Renal pelvis (tissue), 12 donors: ENCODE data around the gene ABLIM2. TPM values are rescaled to one million over a fixed set of nuclear protein-coding genes. Genes with fewer than 3 reads are reported as not detected.

ENCODE experiments used
- DNase-seq: peaks from one replicate; pipeline ENCODE4 v3.0.0-alpha.2; 2013
- long read RNA-seq, 16 experiments: transcript quantifications; one replicate each; lab custom pipeline, GENCODE V29; 2026
- polyA plus RNA-seq, 3 donors: library from polyadenylated mRNA; unstranded; fragments of 120-200 nt; gene quantifications; one replicate each; pipeline ENCODE4 v1.2.1, GENCODE V29; 2013; ENCODE audit not compliant: insufficient read length in 3 of 3

Gene ABLIM2
- polyA plus RNA-seq, result 1 to 10 TPM; 6.1 to 8.6 (median 7.3) TPM
- long read RNA-seq, donor 1, result 0 reads
- long read RNA-seq, donor 2, partial matches to known transcripts, result 0 of 1 reads
- long read RNA-seq, donor 2, other reads (novel, unspliced or antisense), result 0 of 1 reads
- long read RNA-seq, donor 3, result 0 reads
- long read RNA-seq, donor 4, partial matches to known transcripts, result 0 of 1 reads
- long read RNA-seq, donor 4, other reads (novel, unspliced or antisense), result 0 of 1 reads
- long read RNA-seq, donor 5, result 0 reads
- long read RNA-seq, donor 6, result 0 reads
- long read RNA-seq, donor 7, result 0 reads
- long read RNA-seq, donor 8, partial matches to known transcripts, result 0 of 1 reads
- long read RNA-seq, donor 8, other reads (novel, unspliced or antisense), result 0 of 1 reads
- long read RNA-seq, donor 9, result 0 reads
- long read RNA-seq, donor 10, result 0 reads
- long read RNA-seq, donor 11, result 0 reads
- long read RNA-seq, donor 12, result 0 reads
- long read RNA-seq, donor 13, result 0 reads
- long read RNA-seq, donor 14, result 0 reads
- long read RNA-seq, donor 15, partial matches to known transcripts, result 0 of 6 reads
- long read RNA-seq, donor 15, other reads (novel, unspliced or antisense), result 6 of 6 reads
- long read RNA-seq, donor 16, result 0 reads

GRCh38 chr4:8158710-8159536, at the start of gene ABLIM2:
Gene ABLIM2 (minus strand): TSS chr4:8158813. CDS start chr4:8158689, 124 bp downstream.
- DNase-seq, result peak; percentile 95

GRCh38 chr4:8207314-8207713, 48.7 kb upstream of the ABLIM2 start:
- no peak for DNase-seq

DNA sequence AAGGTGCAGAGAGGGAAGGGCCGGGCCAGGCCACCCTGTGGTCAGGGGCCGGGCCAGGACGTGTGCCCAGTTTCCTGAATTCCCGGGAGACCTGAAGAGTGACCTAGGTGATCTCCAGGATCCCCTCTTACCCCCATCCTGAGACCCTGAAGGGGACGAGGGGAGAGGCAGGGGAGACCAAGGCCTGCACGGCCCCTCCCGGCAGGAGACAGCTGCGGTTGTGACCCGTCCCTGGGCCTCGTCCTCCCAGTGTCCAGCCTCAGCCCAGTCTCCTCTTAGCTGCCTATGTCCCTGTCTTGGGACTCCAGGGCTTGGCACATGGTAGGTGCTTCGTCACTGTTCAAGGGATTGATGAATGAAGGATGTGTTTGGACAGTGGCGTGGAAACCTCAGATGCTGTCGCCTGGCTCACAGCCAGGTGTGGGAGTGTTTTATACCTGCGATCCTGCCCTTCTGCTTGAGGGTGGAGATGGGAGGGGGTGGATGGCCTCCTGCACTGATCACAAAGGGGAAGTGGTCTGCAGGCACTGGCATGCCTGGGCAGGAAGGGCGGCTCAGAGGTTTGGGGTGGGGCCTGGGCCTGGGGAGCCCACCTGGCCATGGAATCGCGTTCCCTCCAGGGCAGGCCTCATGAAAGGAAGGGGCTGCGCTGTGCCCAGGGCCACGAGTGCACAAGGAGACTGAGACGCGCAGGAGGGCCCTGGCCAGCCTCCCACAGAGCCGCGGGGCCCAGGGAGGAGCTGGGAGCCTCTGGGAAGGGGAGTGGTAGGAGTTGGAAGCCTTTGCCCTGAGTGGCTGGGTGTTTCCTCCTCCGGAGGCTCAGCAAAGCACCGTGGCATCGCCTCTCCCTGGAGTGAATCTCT, 47.4 kb upstream of the ABLIM2 start:
- DNase-seq, result no peak

- no peak for DNase-seq
These were observed 46.7 kb upstream of the ABLIM2 start for GRCh38 chr4:8205241-8205707.

GRCh38 chr4:8204576-8205227, 46.1 kb upstream of the ABLIM2 start:
- no peak for DNase-seq

DNA sequence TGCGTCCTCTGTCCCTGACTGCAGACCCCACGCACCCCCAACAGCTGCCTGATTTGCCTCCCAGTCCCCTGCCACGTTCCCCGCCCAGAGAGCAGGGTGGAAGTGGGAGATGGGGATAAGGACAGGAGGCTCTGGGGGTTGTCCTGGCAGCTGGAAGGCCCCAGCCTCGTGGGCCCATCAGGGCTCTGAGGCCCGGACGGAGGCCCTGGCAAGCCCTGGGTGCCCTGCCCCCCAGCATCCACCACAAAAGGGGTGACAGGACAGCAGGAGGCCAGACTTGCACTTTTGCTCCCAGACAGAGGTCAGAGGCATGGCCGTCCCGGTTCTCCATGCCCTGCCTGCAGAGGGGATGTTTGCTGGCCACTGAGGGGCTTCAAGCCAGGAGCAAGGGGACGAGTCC, 45.2 kb upstream of the ABLIM2 start:
- no peak for DNase-seq

- DNase-seq, result no peak
These were observed 44.4 kb upstream of the ABLIM2 start for GRCh38 chr4:8203052-8203401.

DNA sequence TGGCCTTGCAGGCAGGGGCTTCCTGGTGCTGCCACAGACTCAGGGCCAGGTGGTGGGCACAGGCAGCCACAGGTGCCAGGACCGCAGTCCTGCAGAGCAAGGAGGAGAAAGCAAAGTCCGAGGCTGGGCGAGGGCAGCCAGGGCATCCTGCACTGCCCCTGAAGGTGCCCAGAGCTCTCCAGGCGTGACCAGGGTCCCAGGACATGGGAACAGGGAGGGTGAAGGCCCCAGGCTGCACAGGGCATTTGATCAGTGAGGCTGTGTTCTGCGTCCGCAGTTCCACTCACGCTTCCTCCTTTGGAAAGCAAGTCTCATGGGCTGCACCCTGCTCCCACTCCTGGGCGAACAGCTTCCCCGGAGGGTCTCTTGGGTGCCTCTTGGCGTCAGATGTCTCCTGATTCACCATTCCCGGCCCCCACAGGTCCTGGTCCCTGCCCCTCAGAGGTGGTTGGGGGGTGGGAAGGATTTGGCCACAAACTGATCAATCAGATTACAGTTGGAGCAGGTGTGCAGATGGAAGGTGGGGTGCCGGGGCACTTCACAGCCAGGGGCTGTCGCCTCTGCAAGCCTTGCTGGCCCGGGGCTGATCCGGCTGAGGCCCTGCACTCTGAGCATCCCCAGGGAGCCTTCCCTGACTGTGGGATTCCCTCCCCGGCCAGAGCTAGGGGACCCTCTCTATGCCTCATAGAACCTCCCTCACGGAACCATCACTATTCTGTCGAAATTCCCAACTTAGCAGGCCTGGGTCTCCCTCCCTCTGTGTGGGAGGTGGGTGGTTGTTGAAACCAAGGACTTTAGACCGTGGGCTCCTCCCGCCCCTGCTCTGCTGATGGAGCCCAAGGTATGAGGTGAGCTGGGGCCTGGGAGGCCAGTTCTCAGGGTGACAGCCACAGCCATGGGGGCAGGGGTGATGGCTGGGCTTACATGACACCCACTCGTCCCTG, 43.8 kb upstream of the ABLIM2 start:
- no peak for DNase-seq

DNA sequence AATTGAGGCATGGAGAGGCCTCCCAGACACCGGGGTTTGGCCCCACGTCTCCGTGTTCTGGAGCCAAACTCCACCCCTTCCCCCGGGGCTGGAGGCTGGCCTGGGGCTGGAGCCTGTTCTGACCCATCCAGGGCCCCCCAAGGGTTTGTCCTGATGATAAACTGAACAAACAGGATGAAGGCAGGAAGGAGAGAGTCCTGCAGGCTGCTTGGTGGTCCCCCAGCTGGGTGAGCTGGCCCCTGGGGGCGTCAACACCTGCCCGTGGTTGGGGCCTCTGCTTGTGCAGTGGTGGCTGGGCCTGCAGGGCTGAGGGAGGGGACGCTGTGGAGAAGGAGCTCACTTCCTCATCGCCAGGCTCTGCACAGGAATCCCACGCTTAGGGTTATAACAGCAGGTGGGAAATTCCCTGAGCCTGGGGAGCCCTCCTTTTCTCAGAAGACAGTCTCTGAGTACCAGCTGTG, 42.7 kb upstream of the ABLIM2 start:
- DNase-seq, result no peak

GRCh38 chr4:8200302-8200975, 41.8 kb upstream of the ABLIM2 start:
- no peak for DNase-seq

DNA sequence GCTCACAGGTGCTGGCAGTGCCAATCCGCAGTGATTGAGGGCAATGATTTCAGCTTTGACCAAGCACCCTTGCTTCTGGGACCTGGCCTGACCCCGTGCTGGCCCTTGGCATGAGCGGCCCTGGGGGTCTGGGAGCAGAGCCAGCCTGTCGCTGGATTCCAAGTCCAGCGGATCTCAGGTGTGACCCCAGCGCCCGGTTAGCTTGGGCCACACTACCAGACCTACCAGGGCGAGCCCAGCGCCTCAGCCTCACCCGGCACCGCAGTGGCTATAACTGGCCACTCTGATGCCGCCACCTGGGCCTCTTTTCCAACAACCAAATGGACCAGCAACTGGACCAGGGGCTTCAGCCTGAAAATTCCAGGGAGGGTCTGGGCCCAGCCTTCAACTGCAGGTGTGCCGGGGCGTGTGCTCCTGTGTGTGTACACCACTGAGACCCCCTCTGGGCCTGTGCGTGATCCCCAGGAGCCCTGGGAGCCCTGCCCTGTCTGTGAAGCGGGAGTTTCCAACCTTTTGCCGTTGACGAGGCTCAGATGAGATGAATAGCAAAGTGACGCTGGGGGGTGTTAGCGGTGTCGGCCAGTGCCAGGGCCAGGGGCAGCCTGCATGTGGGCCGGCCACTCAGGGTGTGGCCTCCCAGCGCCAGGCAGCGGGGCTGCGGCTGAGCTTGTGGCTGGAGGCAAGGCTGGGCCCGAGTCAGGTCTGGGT, 41.1 kb upstream of the ABLIM2 start:
- no peak for DNase-seq

GRCh38 chr4:8198906-8199593, 40.4 kb upstream of the ABLIM2 start, which contains the start of gene SH3TC1:
Gene SH3TC1 (plus strand): TSS chr4:8199290. CDS start chr4:8205195, 5,905 bp downstream.
- peak; percentile 89 for DNase-seq

GRCh38 chr4:8198206-8198905, 39.7 kb upstream of the ABLIM2 start:
- DNase-seq, result no peak

- DNase-seq, result no peak
These were observed 38.9 kb upstream of the ABLIM2 start for GRCh38 chr4:8197521-8197920.

DNA sequence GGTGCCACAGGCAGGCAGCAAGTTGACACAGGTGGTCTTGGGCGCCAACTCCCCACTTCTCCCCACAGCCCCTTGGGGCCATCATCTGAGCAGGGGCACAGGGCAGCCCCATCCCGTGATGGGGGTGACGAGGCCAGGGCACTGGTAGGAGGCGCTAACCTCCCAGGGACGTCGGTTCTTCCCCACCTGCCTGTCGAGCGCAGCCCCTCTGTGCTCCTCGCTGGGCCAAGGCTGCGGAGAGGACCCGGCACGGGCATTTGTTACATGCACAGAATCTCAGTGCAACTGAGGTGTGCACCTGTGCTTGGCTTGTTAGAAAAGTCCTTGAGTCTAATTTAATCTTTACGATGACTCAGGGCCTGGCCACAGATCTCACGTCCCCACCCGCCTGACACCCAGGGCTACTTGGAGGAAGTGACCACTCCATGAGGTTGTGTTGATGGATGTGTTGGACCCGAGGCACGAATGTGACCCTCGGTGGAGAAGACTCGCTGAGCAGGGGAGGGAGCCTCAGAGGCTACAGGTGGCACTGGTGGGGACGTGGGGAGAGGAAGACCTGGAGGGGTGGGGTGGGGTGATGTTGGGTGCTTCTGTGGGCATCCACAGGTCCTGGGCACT, 37.3 kb upstream of the ABLIM2 start:
- no peak for DNase-seq

DNA sequence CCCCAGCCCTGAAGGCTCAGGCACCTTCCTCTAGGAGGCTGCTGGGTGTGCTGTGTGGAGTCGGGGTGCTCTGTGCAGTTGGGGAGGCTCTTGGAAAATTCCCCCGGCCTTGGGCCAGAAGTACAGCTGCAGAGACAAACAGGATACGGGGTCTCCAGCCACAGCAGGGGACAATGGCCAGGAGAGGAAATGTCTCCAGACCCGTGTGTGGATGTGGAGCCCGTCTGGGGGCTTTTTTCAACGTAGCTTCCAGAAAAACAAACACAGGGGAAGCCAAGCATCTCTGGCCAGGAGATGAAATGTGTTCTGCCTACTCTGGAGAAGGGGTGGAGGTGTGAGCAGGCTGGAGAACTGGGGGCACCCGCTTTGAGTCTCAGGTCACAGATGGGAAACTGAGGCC, 36.8 kb upstream of the ABLIM2 start:
- no peak for DNase-seq
